Thyroid gland (tissue), 4 donors: Measurements from ENCODE around the gene SRPRB.

ENCODE experiments used
- POLR2A ChIP-seq, 2 donors: fragments of 450-650 bp; IDR thresholded peaks; one replicate each; pipeline ENCODE4 v1.6.1; 2017; ENCODE audit warnings: antibody characterized with exemption in 2 of 2, mild to moderate bottlenecking in 2 of 2, moderate library complexity in 1 of 2
- TF ChIP-seq, protein P1 (sequence below), 6 experiments: fragments of 200-600 bp in 3 of 6; fragments of 450-650 bp in 3 of 6; sonication (generic) in 3 of 6; IDR thresholded peaks; one replicate each; pipeline ENCODE4 v1.5.1; 2016 to 2019; ENCODE audit warnings: antibody characterized with exemption in 6 of 6, mild to moderate bottlenecking in 2 of 6, inconsistent platforms in 1 of 6, moderate library complexity in 1 of 6

DNA sequence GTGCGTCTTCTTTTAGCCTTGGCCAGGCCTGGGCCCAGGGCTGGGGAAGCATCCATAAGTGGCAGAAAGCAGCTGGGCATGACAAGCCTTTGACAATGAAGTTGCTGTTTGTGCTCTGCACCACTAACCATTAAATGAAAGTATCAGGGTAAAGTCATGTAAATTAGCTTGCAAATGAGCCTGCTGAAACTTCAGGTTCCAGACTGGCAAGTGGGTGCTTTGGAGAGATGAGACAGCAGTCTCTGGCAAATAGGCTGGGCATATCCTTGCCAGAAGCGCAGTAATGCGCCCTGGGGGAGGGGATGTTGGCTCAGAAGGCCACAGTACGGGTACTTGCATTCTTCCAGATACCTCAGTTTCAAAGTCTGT is 49.4 kb downstream of the SRPRB start:
- TF ChIP-seq, protein P1, sequence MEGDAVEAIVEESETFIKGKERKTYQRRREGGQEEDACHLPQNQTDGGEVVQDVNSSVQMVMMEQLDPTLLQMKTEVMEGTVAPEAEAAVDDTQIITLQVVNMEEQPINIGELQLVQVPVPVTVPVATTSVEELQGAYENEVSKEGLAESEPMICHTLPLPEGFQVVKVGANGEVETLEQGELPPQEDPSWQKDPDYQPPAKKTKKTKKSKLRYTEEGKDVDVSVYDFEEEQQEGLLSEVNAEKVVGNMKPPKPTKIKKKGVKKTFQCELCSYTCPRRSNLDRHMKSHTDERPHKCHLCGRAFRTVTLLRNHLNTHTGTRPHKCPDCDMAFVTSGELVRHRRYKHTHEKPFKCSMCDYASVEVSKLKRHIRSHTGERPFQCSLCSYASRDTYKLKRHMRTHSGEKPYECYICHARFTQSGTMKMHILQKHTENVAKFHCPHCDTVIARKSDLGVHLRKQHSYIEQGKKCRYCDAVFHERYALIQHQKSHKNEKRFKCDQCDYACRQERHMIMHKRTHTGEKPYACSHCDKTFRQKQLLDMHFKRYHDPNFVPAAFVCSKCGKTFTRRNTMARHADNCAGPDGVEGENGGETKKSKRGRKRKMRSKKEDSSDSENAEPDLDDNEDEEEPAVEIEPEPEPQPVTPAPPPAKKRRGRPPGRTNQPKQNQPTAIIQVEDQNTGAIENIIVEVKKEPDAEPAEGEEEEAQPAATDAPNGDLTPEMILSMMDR (IDR thresholded peaks at IDR 0.05), result no peak
- no peak for TF ChIP-seq POLR2A (IDR thresholded peaks at IDR 0.05)
